ENCODE results near the gene MAMDC4.
A peak's percentile ranks its signal among the peaks of the same experiment; 100 is the strongest.

MAMDC4 gene

DNA sequence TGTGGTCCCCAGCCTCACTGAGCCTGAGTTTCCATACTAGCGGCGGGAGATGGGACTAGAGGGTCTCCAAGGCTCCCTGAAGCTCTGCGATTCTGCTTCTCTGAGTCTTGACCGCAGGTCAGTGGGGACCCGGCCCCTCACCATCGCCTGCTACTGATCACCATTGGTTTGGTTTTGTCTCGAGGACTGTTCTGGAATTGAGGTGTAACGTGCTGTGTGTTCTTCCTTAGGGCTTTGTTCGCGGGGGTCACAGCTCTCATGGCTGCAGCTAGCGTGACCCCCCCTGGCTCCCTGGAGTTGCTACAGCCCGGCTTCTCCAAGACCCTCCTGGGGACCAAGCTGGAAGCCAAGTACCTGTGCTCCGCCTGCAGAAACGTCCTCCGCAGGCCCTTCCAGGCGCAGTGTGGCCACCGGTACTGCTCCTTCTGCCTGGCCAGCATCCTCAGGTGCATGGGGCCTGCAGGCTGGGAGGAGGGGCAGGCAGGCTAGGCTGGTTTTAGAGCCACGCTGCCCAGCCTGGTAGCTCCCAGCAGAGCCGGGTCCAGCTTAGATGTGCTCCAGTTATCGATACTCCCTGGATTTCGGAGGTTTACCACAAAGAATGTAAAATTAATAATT lies 46.4 kb downstream of the MAMDC4 start:
- no peak for DNase-seq
- Histone ChIP-seq H3K4me3 (no peak overlapping the region), H3K9me3 (no peaks in the 10 kb centered on the region), H3K27me3 (no peaks in the 10 kb centered on the region), H3K36me3 (peaks cover 0 to 31% (median 20%) of the 10 kb centered on the region in 3 donors), H3K4me1 (peaks cover 0 to 30% (median 27%) of the 10 kb centered on the region in 4 donors), H3K27ac (no peak overlapping the region)
- intact Hi-C loops (cut with DNase I; ENCODE audit: low total_unique reads) = no loop called here
- TF ChIP-seq, protein P1, sequence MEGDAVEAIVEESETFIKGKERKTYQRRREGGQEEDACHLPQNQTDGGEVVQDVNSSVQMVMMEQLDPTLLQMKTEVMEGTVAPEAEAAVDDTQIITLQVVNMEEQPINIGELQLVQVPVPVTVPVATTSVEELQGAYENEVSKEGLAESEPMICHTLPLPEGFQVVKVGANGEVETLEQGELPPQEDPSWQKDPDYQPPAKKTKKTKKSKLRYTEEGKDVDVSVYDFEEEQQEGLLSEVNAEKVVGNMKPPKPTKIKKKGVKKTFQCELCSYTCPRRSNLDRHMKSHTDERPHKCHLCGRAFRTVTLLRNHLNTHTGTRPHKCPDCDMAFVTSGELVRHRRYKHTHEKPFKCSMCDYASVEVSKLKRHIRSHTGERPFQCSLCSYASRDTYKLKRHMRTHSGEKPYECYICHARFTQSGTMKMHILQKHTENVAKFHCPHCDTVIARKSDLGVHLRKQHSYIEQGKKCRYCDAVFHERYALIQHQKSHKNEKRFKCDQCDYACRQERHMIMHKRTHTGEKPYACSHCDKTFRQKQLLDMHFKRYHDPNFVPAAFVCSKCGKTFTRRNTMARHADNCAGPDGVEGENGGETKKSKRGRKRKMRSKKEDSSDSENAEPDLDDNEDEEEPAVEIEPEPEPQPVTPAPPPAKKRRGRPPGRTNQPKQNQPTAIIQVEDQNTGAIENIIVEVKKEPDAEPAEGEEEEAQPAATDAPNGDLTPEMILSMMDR (IDR thresholded peaks at IDR 0.05) = no peak

DNA sequence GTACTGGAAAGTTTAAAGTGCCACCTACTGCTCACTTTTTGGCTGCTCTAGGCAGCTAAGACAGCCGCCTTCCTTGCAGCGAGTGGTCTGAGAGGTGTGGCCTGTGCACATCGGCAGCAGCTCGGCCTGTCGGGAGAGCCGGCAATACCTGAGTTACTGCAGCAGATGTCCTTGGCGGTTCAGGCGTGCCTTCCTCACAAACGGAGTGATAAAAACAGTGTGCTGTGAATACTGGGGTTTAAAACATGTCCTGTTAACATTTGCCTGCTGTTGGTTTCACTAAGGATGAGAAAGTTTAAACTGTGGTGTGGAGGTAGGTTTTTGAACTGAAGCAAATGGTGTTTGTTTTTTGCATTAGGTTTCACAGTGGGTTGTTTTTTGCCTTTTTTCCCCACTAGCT lies 47.0 kb downstream of the MAMDC4 start:
- H3K4me1 ChIP-seq = peaks cover 0 to 36% (median 31%) of the 10 kb centered on the region in 4 donors
- peaks cover 0 to 28% (median 20%) of the 10 kb centered on the region in 3 donors for H3K36me3 ChIP-seq
- no peaks in the 10 kb centered on the region for H3K27me3 ChIP-seq
- TF ChIP-seq, protein P1 (IDR thresholded peaks at IDR 0.05) = no peak
- no peak for DNase-seq
- no peaks in the 10 kb centered on the region for H3K9me3 ChIP-seq
- no peak overlapping the region for H3K4me3 ChIP-seq
- intact Hi-C loops (cut with DNase I; ENCODE audit: low total_unique reads) = no loop called here
- no peak overlapping the region for H3K27ac ChIP-seq

DNA sequence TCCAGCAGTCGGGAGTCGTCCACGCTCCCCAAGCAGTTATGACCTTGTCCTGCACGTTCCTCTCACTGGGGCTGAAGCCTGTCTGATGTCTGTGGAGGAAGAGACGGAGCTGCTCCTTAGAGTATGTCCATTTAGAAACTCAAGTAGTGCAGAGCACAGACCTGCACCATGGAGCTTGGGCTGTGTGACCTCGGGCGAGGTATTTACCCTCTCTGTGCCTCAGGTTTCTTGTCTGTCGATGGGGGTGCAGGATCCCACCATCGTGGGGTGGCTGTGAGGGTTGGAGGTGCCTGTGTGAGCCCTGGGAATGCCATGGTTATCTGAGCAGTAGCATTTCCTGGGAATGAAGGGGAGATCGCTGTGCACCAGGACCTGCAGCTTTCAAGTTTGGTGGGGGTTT lies 48.4 kb downstream of the MAMDC4 start:
- DNase-seq = no peak
- no peak overlapping the region for H3K4me3 ChIP-seq

DNA sequence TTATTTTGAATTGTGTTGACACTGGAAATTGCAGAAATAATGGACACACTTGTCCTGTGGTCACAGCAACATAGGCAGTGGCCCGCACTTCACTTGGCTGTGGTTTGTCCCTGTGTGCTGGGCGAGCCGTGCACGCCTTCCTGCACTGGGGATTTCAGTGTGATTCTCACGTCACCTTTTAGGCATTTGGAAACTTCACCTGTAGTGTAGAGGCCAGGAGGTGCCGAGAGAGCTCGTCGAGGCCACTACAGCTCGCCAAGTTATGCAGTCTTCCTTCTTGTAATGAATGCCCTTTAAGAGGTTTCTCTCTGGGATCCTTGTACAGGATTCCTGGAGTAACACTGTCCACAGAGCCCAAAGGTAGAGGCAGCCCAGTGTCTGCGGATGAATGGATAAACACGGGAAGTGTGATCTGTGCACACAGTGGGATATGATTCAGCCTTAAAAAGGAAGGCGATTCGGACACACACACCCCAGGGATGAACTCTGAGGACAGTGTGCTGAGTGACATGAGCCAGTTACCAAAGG lies 48.9 kb downstream of the MAMDC4 start:
- Histone ChIP-seq H3K27ac (peak overlapping the region; percentile 74 to 81), H3K4me3 (no peak overlapping the region), H3K27me3 (no peaks in the 10 kb centered on the region), H3K36me3 (peaks cover 0 to 25% (median 20%) of the 10 kb centered on the region in 3 donors), H3K4me1 (peaks cover 0 to 47% (median 31%) of the 10 kb centered on the region in 4 donors), H3K9me3 (no peaks in the 10 kb centered on the region)
- no peak for DNase-seq
- intact Hi-C loops (cut with DNase I; ENCODE audit: low total_unique reads) = no loop called here
- TF ChIP-seq, protein P1 (IDR thresholded peaks at IDR 0.05) = no peak

More for the DNA sequence above, 48.4 kb downstream of the MAMDC4 start:
- Histone ChIP-seq H3K4me1 (peaks cover 0 to 47% (median 31%) of the 10 kb centered on the region in 4 donors), H3K36me3 (peaks cover 0 to 25% (median 20%) of the 10 kb centered on the region in 3 donors), H3K9me3 (no peaks in the 10 kb centered on the region), H3K27ac (peak overlapping the region; percentile 74 to 81), H3K27me3 (no peaks in the 10 kb centered on the region)
- TF ChIP-seq, protein P1 (IDR thresholded peaks at IDR 0.05) = no peak
- intact Hi-C loops (cut with DNase I; ENCODE audit: low total_unique reads) = no loop called here

GRCh38 chr9:136901516-136902258 lies 49.5 kb downstream of the MAMDC4 start:
- Histone ChIP-seq H3K27me3 (no peaks in the 10 kb centered on the region), H3K27ac (peak overlapping the region; percentile 74 to 81), H3K36me3 (peaks cover 0 to 25% (median 20%) of the 10 kb centered on the region in 3 donors), H3K9me3 (no peaks in the 10 kb centered on the region), H3K4me1 (peaks cover 0 to 47% (median 31%) of the 10 kb centered on the region in 4 donors), H3K4me3 (peak overlapping the region; percentile 7 to 15)
- intact Hi-C loops (cut with DNase I; ENCODE audit: low total_unique reads) = no loop called here
- DNase-seq = peak; percentile 25 to 88
- TF ChIP-seq, protein P1 (IDR thresholded peaks at IDR 0.05) = no peak

All from tibial artery (tissue), 4 donors.